ENCODE data around the gene LYPLA2.

The LYPLA2 gene

GRCh38 chr1:23751050-23751814 is 39.7 kb upstream of the LYPLA2 start:
- H3K4me3 ChIP-seq (replicated peaks; ENCODE audit: low read depth, low read length) = no peak overlapping the region
- TF ChIP-seq CTCF (IDR thresholded peaks at IDR 0.05; ENCODE audit: low read depth, low read length, missing control alignments) = peak; percentile 86
- no peak for DNase-seq (ENCODE audit: extremely low read depth, low read depth)

DNA sequence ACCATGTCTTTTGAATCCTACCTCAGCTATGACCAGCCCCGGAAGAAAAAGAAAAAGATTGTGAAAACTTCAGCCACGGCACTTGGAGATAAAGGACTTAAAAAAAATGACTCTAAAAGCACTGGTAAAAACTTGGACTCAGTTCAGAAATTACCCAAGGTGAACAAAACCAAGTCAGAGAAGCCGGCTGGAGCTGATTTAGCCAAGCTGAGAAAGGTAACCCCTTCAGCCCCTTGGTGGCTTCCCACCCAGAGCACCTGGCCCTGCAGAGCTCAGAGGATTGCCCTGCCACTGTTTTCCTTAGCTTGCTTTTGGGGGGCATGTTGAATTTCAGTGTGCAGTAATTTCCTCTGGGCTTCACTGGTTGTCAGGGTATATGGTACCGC is 39.1 kb upstream of the LYPLA2 start:
- TF ChIP-seq CTCF (IDR thresholded peaks at IDR 0.05; ENCODE audit: low read depth, low read length, missing control alignments) = no peak

GRCh38 chr1:23752909-23753308 is 38.0 kb upstream of the LYPLA2 start:
- no peak for TF ChIP-seq CTCF (IDR thresholded peaks at IDR 0.05; ENCODE audit: low read depth, low read length, missing control alignments)
- H3K4me3 ChIP-seq (replicated peaks; ENCODE audit: low read depth, low read length) = no peak overlapping the region
- no peak for DNase-seq (ENCODE audit: extremely low read depth, low read depth)

More for the DNA sequence above, 39.1 kb upstream of the LYPLA2 start:
- no peak for DNase-seq (ENCODE audit: extremely low read depth, low read depth)
- no peak overlapping the region for H3K4me3 ChIP-seq (replicated peaks; ENCODE audit: low read depth, low read length)

DNA sequence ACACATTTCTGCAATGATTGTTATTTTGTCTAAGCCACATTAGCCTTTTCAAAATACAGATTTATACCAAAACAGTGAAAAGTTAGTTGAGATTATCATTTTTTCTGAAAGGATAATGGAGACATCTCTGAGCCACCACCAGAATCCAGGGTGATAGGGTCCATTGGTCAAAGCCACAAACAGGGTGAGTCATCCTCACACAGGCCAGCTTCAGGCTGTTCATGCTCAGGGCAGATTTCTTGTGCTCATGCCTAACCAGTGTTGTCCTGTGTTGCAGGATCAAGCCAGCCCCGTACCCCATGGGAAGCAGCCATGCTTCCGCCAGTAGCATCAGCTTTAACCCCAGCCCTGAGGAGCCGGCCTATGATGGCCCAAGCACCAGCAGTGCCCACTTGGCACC is 34.3 kb upstream of the LYPLA2 start:
- no peak for DNase-seq (ENCODE audit: extremely low read depth, low read depth)
- no peak for TF ChIP-seq CTCF (IDR thresholded peaks at IDR 0.05; ENCODE audit: low read depth, low read length, missing control alignments)
- H3K4me3 ChIP-seq (replicated peaks; ENCODE audit: low read depth, low read length) = no peak overlapping the region

GRCh38 chr1:23757812-23758211 is 33.1 kb upstream of the LYPLA2 start:
- no peak for DNase-seq (ENCODE audit: extremely low read depth, low read depth)
- no peak overlapping the region for H3K4me3 ChIP-seq (replicated peaks; ENCODE audit: low read depth, low read length)
- no peak for TF ChIP-seq CTCF (IDR thresholded peaks at IDR 0.05; ENCODE audit: low read depth, low read length, missing control alignments)

- TF ChIP-seq CTCF (IDR thresholded peaks at IDR 0.05; ENCODE audit: low read depth, low read length, missing control alignments) = no peak
- H3K4me3 ChIP-seq (replicated peaks; ENCODE audit: low read depth, low read length) = no peak overlapping the region
Observed at GRCh38 chr1:23759277-23759676, 31.7 kb upstream of the LYPLA2 start.

More at GRCh38 chr1:23759277-23759676, 31.7 kb upstream of the LYPLA2 start:
- no peak for DNase-seq (ENCODE audit: extremely low read depth, low read depth)

Data from HFF-Myc (cell line).